GM23248 (cell line): ENCODE measurements around the gene CCDC170.

Experiments
- EZH2 ChIP-seq: fragments of 200-600 bp; sonication (generic); IDR thresholded peaks from 2 replicates; pipeline ENCODE4 v1.6.1; 2018; ENCODE audit warnings: antibody characterized with exemption, mild to moderate bottlenecking; ENCODE audit not compliant: insufficient read depth, poor library complexity, severe bottlenecking
- EZH2phosphoT487 ChIP-seq: fragments of 200-600 bp; sonication (generic); IDR thresholded peaks from 2 replicates; pipeline ENCODE4 v1.6.1; 2018; ENCODE audit warnings: antibody characterized with exemption, moderate library complexity, mild to moderate bottlenecking, low read depth; ENCODE audit not compliant: insufficient read depth

- TF ChIP-seq EZH2phosphoT487 (no peak), EZH2 (no peak)
These were observed 15.1 kb upstream of the CCDC170 start for GRCh38 chr6:151478670-151479069.
